Ishikawa (cell line): ENCODE measurements around the gene DHRS3.

Experiments used
- CEBPB ChIP-seq: IDR thresholded peaks from 2 replicates; pipeline ENCODE4 v1.6.1; 2012
- CREB1 ChIP-seq: IDR thresholded peaks from 2 replicates; pipeline ENCODE4 v1.6.1; 2012; ENCODE audit warnings: low read depth
- EGR1 ChIP-seq: IDR thresholded peaks from 2 replicates; pipeline ENCODE4 v1.6.1; 2012
- EP300 ChIP-seq: IDR thresholded peaks from 2 replicates; pipeline ENCODE4 v1.6.1; 2012; ENCODE audit warnings: borderline replicate concordance
- FOXM1 ChIP-seq: IDR thresholded peaks from 2 replicates; pipeline ENCODE4 v1.6.1; 2012; ENCODE audit warnings: low read depth, borderline replicate concordance
- MAX ChIP-seq: IDR thresholded peaks from 2 replicates; pipeline ENCODE4 v1.6.1; 2012
- NFIC ChIP-seq: IDR thresholded peaks from 2 replicates; pipeline ENCODE4 v1.6.1; 2012
- RAD21 ChIP-seq: IDR thresholded peaks from 2 replicates; pipeline ENCODE4 v1.6.1; 2012; ENCODE audit warnings: low read depth
- TAF1 ChIP-seq: IDR thresholded peaks from 2 replicates; pipeline ENCODE4 v1.6.1; 2012; ENCODE audit warnings: low read depth, mild to moderate bottlenecking
- TCF12 ChIP-seq: IDR thresholded peaks from 2 replicates; pipeline ENCODE4 v1.6.1; 2012; ENCODE audit warnings: low read depth
- TEAD4 ChIP-seq: IDR thresholded peaks from 2 replicates; pipeline ENCODE4 v1.6.1; 2012
- YY1 ChIP-seq: IDR thresholded peaks from 2 replicates; pipeline ENCODE4 v1.6.1; 2012; ENCODE audit warnings: low read depth
- ZBTB7A ChIP-seq: IDR thresholded peaks from 2 replicates; pipeline ENCODE4 v1.6.1; 2012; ENCODE audit warnings: low read depth
- TF ChIP-seq, protein P1 (sequence below): IDR thresholded peaks from 2 replicates; pipeline ENCODE4 v1.6.1; 2012
- TF ChIP-seq, protein P2 (sequence below): IDR thresholded peaks from 2 replicates; pipeline ENCODE4 v1.6.1; 2012; ENCODE audit warnings: low read depth, mild to moderate bottlenecking

DHRS3 gene

GRCh38 chr1:12610941-12611340 lies 7.1 kb downstream of the DHRS3 start:
- TF ChIP-seq EP300, result no peak
- TF ChIP-seq, protein P1, sequence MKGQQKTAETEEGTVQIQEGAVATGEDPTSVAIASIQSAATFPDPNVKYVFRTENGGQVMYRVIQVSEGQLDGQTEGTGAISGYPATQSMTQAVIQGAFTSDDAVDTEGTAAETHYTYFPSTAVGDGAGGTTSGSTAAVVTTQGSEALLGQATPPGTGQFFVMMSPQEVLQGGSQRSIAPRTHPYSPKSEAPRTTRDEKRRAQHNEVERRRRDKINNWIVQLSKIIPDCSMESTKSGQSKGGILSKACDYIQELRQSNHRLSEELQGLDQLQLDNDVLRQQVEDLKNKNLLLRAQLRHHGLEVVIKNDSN, result no peak
- no peak for TF ChIP-seq TEAD4
- TF ChIP-seq YY1, result no peak
- TF ChIP-seq, protein P2, sequence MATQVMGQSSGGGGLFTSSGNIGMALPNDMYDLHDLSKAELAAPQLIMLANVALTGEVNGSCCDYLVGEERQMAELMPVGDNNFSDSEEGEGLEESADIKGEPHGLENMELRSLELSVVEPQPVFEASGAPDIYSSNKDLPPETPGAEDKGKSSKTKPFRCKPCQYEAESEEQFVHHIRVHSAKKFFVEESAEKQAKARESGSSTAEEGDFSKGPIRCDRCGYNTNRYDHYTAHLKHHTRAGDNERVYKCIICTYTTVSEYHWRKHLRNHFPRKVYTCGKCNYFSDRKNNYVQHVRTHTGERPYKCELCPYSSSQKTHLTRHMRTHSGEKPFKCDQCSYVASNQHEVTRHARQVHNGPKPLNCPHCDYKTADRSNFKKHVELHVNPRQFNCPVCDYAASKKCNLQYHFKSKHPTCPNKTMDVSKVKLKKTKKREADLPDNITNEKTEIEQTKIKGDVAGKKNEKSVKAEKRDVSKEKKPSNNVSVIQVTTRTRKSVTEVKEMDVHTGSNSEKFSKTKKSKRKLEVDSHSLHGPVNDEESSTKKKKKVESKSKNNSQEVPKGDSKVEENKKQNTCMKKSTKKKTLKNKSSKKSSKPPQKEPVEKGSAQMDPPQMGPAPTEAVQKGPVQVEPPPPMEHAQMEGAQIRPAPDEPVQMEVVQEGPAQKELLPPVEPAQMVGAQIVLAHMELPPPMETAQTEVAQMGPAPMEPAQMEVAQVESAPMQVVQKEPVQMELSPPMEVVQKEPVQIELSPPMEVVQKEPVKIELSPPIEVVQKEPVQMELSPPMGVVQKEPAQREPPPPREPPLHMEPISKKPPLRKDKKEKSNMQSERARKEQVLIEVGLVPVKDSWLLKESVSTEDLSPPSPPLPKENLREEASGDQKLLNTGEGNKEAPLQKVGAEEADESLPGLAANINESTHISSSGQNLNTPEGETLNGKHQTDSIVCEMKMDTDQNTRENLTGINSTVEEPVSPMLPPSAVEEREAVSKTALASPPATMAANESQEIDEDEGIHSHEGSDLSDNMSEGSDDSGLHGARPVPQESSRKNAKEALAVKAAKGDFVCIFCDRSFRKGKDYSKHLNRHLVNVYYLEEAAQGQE, result no peak

DNA sequence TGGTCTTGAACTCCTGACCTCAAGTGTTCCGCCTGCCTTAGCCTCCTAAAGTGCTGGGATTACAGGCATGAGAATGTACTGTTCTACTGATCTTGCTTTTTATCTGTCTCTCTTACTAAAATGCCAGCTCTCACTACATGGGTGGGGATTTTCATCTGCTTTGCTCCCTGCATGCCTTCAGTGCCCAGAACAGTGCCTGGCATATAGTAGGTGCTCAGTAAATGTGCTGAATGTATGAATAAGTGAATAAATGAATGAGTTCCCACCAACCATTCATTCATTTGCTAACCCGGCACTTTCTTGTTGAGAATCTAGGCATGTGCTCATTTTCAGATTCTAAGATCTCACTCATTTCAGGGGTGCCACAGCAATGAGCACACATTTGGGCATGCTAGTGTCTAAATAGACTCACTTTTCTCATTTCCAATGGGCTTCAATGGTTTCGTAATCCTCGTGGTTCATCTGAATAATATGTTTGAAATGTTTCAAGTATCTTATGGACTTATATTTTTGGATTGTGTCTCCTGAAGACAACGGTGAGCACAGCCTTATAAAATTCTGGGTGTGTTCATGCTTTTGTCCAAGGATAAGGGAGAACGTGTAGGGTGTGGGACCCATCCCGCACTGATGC lies 7.6 kb downstream of the DHRS3 start:
- TF ChIP-seq NFIC, result no peak
- no peak for TF ChIP-seq CREB1
- TF ChIP-seq EGR1, result no peak
- TF ChIP-seq TCF12, result no peak
- no peak for TF ChIP-seq EP300
- TF ChIP-seq CEBPB, result no peak
- TF ChIP-seq ZBTB7A, result no peak
- TF ChIP-seq, protein P2, result no peak
- TF ChIP-seq YY1, result no peak
- no peak for TF ChIP-seq MAX
- TF ChIP-seq TEAD4, result no peak
- TF ChIP-seq RAD21, result no peak
- TF ChIP-seq FOXM1, result no peak
- TF ChIP-seq TAF1, result no peak

- TF ChIP-seq RAD21 (no peak), TAF1 (no peak), EP300 (no peak), CEBPB (no peak), ZBTB7A (no peak), CREB1 (no peak), MAX (no peak), FOXM1 (no peak), EGR1 (no peak), TCF12 (no peak), NFIC (no peak), TEAD4 (no peak), YY1 (no peak)
- TF ChIP-seq, protein P2, result no peak
- TF ChIP-seq, protein P1, result no peak
Measured at GRCh38 chr1:12609469-12610003, 8.5 kb downstream of the DHRS3 start.

GRCh38 chr1:12608311-12608957 lies 9.6 kb downstream of the DHRS3 start:
- TF ChIP-seq CEBPB (no peak), RAD21 (no peak), CREB1 (no peak), TEAD4 (no peak)
